B cell (primary cell): ENCODE measurements around the gene SLC33A1. TPM values are rescaled to one million over a fixed set of nuclear protein-coding genes. Genes with fewer than 3 reads are reported as not detected.

Experiments used
- ATAC-seq: fragments of 200-7000 bp; cut with Tn5 transposase; one replicate; pipeline ENCODE4 v1.10.0; 2021; ENCODE audit warnings: low read depth, mild to moderate bottlenecking, moderate number of reproducible peaks, moderate library complexity
- CTCF ChIA-PET: fragments of 350-600 bp; sonication (Branson Sonifier 250); formaldehyde crosslinking; loops from one replicate; lab custom pipeline; 2021; ENCODE audit warnings: antibody characterized with exemption, inconsistent platforms; lab: Charles Lee
- POLR2A ChIA-PET: fragments of 350-600 bp; sonication (Branson Sonifier 250); formaldehyde crosslinking; loops from one replicate; lab custom pipeline; 2021; ENCODE audit warnings: antibody characterized with exemption; lab: Charles Lee
- DNase-seq: peaks from one replicate; pipeline ENCODE4 v3.0.0; 2013
- H2AFZ ChIP-seq: 2 replicates; pipeline ENCODE4 v1.6.1; 2012; ENCODE audit warnings: mild to moderate bottlenecking, low read depth, low read length; ENCODE audit not compliant: insufficient read depth, poor library complexity, severe bottlenecking
- H3K27ac ChIP-seq, 2 donors: 1 replicate in 1 of 2; 2 replicates in 1 of 2; pipeline ENCODE4 v1.5.1; 2012 to 2013; ENCODE audit warnings: low read length in 2 of 2, mild to moderate bottlenecking in 2 of 2, moderate library complexity in 1 of 2
- H3K27me3 ChIP-seq, 4 experiments: fragments of 200-600 bp in 1 of 4; sonication (generic) in 1 of 4; replicated peaks in 1 of 4; 1 replicate in 2 of 4; 2 replicates in 2 of 4; pipeline versions ENCODE4 v1.6.1 to v1.7.0; 2013 to 2016; ENCODE audit warnings: low read length in 3 of 4, mild to moderate bottlenecking in 2 of 4, mixed read lengths in 1 of 4, moderate library complexity in 1 of 4; ENCODE audit not compliant: insufficient read depth in 4 of 4, control insufficient read depth in 3 of 4; ENCODE audit errors: control extremely low read depth in 1 of 4
- H3K36me3 ChIP-seq, 2 experiments: replicated peaks in 1 of 2; 1 replicate in 1 of 2; 2 replicates in 1 of 2; pipeline versions ENCODE4 v1.6.1 to v1.7.1; 2013; ENCODE audit warnings: low read length in 1 of 2; ENCODE audit not compliant: insufficient read depth in 2 of 2, control insufficient read depth in 1 of 2; ENCODE audit errors: control extremely low read depth in 1 of 2, extremely low read depth in 1 of 2
- H3K4me1 ChIP-seq, 2 donors: fragments of 200-600 bp in 1 of 2; sonication (generic) in 1 of 2; 1 replicate in 1 of 2; 2 replicates in 1 of 2; pipeline versions ENCODE4 v1.5.1 to v1.6.1; 2013 to 2017; ENCODE audit warnings: low read length in 2 of 2; ENCODE audit not compliant: control insufficient read depth in 2 of 2, insufficient read depth in 2 of 2
- H3K4me2 ChIP-seq: replicated peaks from 2 replicates; pipeline ENCODE3; 2012; ENCODE audit warnings: mild to moderate bottlenecking, low read depth, low read length; ENCODE audit not compliant: poor library complexity, severe bottlenecking
- H3K4me3 ChIP-seq, 5 experiments: fragments of 200-600 bp in 1 of 5; sonication (generic) in 1 of 5; 1 replicate in 3 of 5; 2 replicates in 2 of 5; pipeline versions ENCODE4 v1.5.1 to v1.7.0; 2011 to 2016; ENCODE audit warnings: low read length in 4 of 5, mild to moderate bottlenecking in 4 of 5, low read depth in 2 of 5, control low read depth in 1 of 5, moderate library complexity in 1 of 5; ENCODE audit not compliant: insufficient read depth in 1 of 5; ENCODE audit errors: control extremely low read depth in 1 of 5, extremely low read depth in 1 of 5
- H3K79me2 ChIP-seq: fragments of 200-600 bp; sonication (generic); one replicate; pipeline ENCODE4 v1.6.0; 2016; ENCODE audit warnings: low read length; ENCODE audit not compliant: control insufficient read depth, insufficient read depth
- H3K9ac ChIP-seq: fragments of 200-600 bp; sonication (generic); 2 replicates; pipeline ENCODE4 v1.6.1; 2017; ENCODE audit warnings: mild to moderate bottlenecking, low read length, moderate library complexity
- H3K9me3 ChIP-seq, 3 donors: one replicate each; pipeline versions ENCODE4 v1.6.1 to v1.7.1; 2013; ENCODE audit warnings: low read length in 2 of 3; ENCODE audit not compliant: control insufficient read depth in 2 of 3, insufficient read depth in 1 of 3; ENCODE audit errors: control extremely low read depth in 1 of 3
- H4K20me1 ChIP-seq: 2 replicates; pipeline ENCODE4 v1.6.0; 2012; ENCODE audit warnings: mild to moderate bottlenecking, low read length; ENCODE audit not compliant: insufficient read depth, control insufficient read depth, poor library complexity, severe bottlenecking
- H3K27ac Mint-ChIP-seq: one replicate; pipeline ENCODE4 v1.8.0; 2021; ENCODE audit warnings: mixed read lengths
- H3K27me3 Mint-ChIP-seq: one replicate; pipeline ENCODE4 v1.8.0; 2021; ENCODE audit warnings: mixed read lengths
- H3K4me1 Mint-ChIP-seq: one replicate; pipeline ENCODE4 v1.8.0; 2021; ENCODE audit warnings: mixed read lengths
- H3K4me3 Mint-ChIP-seq: one replicate; pipeline ENCODE4 v1.8.0; 2021; ENCODE audit warnings: mixed read lengths
- H3K9me3 Mint-ChIP-seq: one replicate; pipeline ENCODE4 v1.8.0; 2022; ENCODE audit warnings: mixed read lengths; ENCODE audit not compliant: insufficient read depth
- CTCF ChIP-seq: fragments of 200-600 bp; IDR thresholded peaks from one replicate; pipeline ENCODE4 v1.8.0; 2022; ENCODE audit warnings: antibody characterized with exemption, mild to moderate bottlenecking
- EZH2 ChIP-seq: IDR thresholded peaks from 2 replicates; pipeline ENCODE4 v1.6.1; 2012; ENCODE audit warnings: borderline replicate concordance, low read depth, mild to moderate bottlenecking, moderate library complexity, low read length; ENCODE audit not compliant: insufficient read depth, poor library complexity, severe bottlenecking
- WGBS: methylation state at CpG from one replicate; pipeline ENCODE4 v1.1.5; 2013; ENCODE audit warnings: missing lambda C conversion rate; ENCODE audit not compliant: insufficient coverage; 5-methylcytosine and 5-hydroxymethylcytosine counted together
- intact Hi-C: fragments of 100-400 bp; cut with micrococcal nuclease; formaldehyde crosslinking; loops from one replicate; pipeline ENCODE4 v1.10.0; 2022
- polyA plus RNA-seq: library from polyadenylated mRNA; depleted of rRNA; stranded (reverse); fragments of >200 nt; gene quantifications from 2 replicates; pipeline ENCODE4 v1.2.3, GENCODE V29; 2012
- total RNA-seq, 2 donors: library from RNA; stranded (reverse); fragments of 120-200 nt in 1 of 2; gene quantifications; 1 replicate in 1 of 2; 2 replicates in 1 of 2; pipeline versions ENCODE4 v1.2.3 to v1.2.4, GENCODE V29; 2013 to 2022

The SLC33A1 gene
- total and polyA plus RNA-seq, 2 donors (not counting 1 experiment from before 2014, with no cell fraction given), result 15.0 to 29.4 TPM

GRCh38 chr3:155869691-155870090, 15.5 kb upstream of the SLC33A1 start:
- no peaks in the 10 kb centered on the region for H3K9me3 ChIP-seq
- POLR2A ChIA-PET, result interaction anchor here (1.7 kb wide), 1 partner anchor 1291 kb away, joined by 4 read pairs; no protein-coding TSS in a partner anchor
- intact Hi-C loops, result loop anchor here (1.0 to 5.0 kb wide), 9 partner anchors 15 to 1545 kb away; partner anchors contain the start of genes C3orf33, DHX36, PLCH1 and SLC33A1
- H3K4me3 Mint-ChIP-seq, result peak overlapping the region; percentile 96
- no peak for DNase-seq
- peaks cover 38% of the 10 kb centered on the region for H3K79me2 ChIP-seq
- H3K27me3 ChIP-seq, result no peaks in the 10 kb centered on the region
- H3K9ac ChIP-seq, result peak overlapping the region; percentile 73
- peaks cover 14 to 19% of the 10 kb centered on the region in 2 donors for H3K4me1 ChIP-seq
- H3K9me3 Mint-ChIP-seq, result no peaks in the 10 kb centered on the region
- H3K27me3 Mint-ChIP-seq, result no peaks in the 10 kb centered on the region
- H3K4me3 ChIP-seq, result peak overlapping the region; percentile 51 to 95 (median 67)
- WGBS, result no CpG with 5 or more reads among the region's 3 CpGs
- peak overlapping the region; percentile 93 for H3K4me2 ChIP-seq
- no peaks in the 10 kb centered on the region for H3K36me3 ChIP-seq
- H2AFZ ChIP-seq, result peak overlapping the region; percentile 99
- peak overlapping the region; percentile 75 to 83 for H3K27ac ChIP-seq
- H3K27ac Mint-ChIP-seq, result peak overlapping the region; percentile 94
- H4K20me1 ChIP-seq, result peaks cover 13% of the 10 kb centered on the region
- no peak for TF ChIP-seq EZH2
- TF ChIP-seq CTCF, result no peak
- no peak for ATAC-seq
- H3K4me1 Mint-ChIP-seq, result peaks cover 21% of the 10 kb centered on the region
- CTCF ChIA-PET, result interaction anchor here (0.7 to 4.5 kb wide), 7 partner anchors 12 to 168 kb away, joined by 3 to 27 read pairs (median 4); partner anchors contain the start of genes C3orf33 and SLC33A1

GRCh38 chr3:155863072-155863784, 9.0 kb upstream of the SLC33A1 start:
- Histone ChIP-seq H3K9me3 (no peaks in the 10 kb centered on the region), H3K4me3 (no peak overlapping the region), H3K27ac (no peak overlapping the region), H3K36me3 (no peaks in the 10 kb centered on the region), H3K79me2 (no peaks in the 10 kb centered on the region), H3K4me1 (no peaks in the 10 kb centered on the region), H4K20me1 (no peaks in the 10 kb centered on the region), H3K9ac (no peak overlapping the region), H2AFZ (no peak overlapping the region), H3K4me2 (no peak overlapping the region), H3K27me3 (no peaks in the 10 kb centered on the region)
- peaks cover 4% of the 10 kb centered on the region for H3K4me1 Mint-ChIP-seq
- CTCF ChIA-PET, result no interaction called here
- H3K4me3 Mint-ChIP-seq, result no peak overlapping the region
- TF ChIP-seq CTCF (no peak), EZH2 (no peak)
- intact Hi-C loops, result loop anchor here (5.0 kb wide), 1 partner anchor 511 kb away; no protein-coding TSS in a partner anchor
- WGBS, result 99% methylated on average over 6 of the region's 12 CpGs
- H3K9me3 Mint-ChIP-seq, result no peaks in the 10 kb centered on the region
- no peak overlapping the region for H3K27ac Mint-ChIP-seq
- ATAC-seq (no peak), DNase-seq (no peak)
- no peaks in the 10 kb centered on the region for H3K27me3 Mint-ChIP-seq
- POLR2A ChIA-PET, result no interaction called here
